ENCODE measurements around the gene PPFIBP2.

The PPFIBP2 gene

DNA sequence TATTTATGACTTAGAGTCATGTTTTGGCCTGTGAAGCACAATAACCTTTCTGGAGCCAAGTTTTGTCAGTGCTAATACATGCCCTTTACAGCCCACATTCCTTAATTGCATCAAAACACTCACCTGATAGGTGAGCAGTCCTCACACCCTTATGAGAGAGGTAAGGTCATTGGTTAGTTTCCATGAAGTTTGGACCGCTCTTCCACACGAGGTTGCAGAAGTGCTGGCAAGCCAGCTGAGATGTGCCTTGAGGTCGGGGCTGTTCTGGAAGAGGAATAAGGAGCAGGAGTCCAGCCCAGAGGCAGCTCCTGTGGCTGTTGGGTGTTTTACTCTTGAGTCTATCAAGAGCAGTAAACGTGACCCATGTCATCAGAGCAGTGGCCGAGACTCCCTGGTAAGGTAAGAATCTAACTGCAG lies 83.2 kb downstream of the PPFIBP2 start:
- H3K36me3 ChIP-seq (ENCODE audit: insufficient read depth, low read length), result peaks cover 7% of the 10 kb centered on the region; the same call in 1 of the 2 replicates
- H3K79me2 ChIP-seq (ENCODE audit: insufficient read depth, low read length), result no peaks in the 10 kb centered on the region
- no peak overlapping the region for H3K27ac ChIP-seq (ENCODE audit: low read depth, low read length, poor library complexity, severe bottlenecking)
- H3K4me2 ChIP-seq (ENCODE audit: low read length), result no peak overlapping the region
- no peak overlapping the region for H3K9ac ChIP-seq (ENCODE audit: low read length)
- no peaks in the 10 kb centered on the region for H3K27me3 ChIP-seq (ENCODE audit: insufficient read depth, low read length)
- no peaks in the 10 kb centered on the region for H3K4me1 ChIP-seq (ENCODE audit: insufficient read depth, low read length, severe bottlenecking)
- no peaks in the 10 kb centered on the region for H3K9me3 ChIP-seq (ENCODE audit: low read length)
- TF ChIP-seq, protein P1, sequence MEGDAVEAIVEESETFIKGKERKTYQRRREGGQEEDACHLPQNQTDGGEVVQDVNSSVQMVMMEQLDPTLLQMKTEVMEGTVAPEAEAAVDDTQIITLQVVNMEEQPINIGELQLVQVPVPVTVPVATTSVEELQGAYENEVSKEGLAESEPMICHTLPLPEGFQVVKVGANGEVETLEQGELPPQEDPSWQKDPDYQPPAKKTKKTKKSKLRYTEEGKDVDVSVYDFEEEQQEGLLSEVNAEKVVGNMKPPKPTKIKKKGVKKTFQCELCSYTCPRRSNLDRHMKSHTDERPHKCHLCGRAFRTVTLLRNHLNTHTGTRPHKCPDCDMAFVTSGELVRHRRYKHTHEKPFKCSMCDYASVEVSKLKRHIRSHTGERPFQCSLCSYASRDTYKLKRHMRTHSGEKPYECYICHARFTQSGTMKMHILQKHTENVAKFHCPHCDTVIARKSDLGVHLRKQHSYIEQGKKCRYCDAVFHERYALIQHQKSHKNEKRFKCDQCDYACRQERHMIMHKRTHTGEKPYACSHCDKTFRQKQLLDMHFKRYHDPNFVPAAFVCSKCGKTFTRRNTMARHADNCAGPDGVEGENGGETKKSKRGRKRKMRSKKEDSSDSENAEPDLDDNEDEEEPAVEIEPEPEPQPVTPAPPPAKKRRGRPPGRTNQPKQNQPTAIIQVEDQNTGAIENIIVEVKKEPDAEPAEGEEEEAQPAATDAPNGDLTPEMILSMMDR (IDR thresholded peaks at IDR 0.05; ENCODE audit: low read length), result no peak
- no peak for TF ChIP-seq EZH2 (IDR thresholded peaks at IDR 0.05; ENCODE audit: borderline replicate concordance, low read length)
- no peaks in the 10 kb centered on the region for H3K9me2 ChIP-seq (ENCODE audit: low read depth, low read length)
- H2AFZ ChIP-seq (ENCODE audit: low read length), result no peak overlapping the region
- H3K4me3 ChIP-seq (ENCODE audit: low read depth, low read length, poor library complexity, severe bottlenecking), result no peak overlapping the region
- H4K20me1 ChIP-seq (ENCODE audit: insufficient read depth, low read length), result no peaks in the 10 kb centered on the region
- no peaks in the 10 kb centered on the region for H3F3A ChIP-seq (ENCODE audit: insufficient read depth, low read length)

DNA sequence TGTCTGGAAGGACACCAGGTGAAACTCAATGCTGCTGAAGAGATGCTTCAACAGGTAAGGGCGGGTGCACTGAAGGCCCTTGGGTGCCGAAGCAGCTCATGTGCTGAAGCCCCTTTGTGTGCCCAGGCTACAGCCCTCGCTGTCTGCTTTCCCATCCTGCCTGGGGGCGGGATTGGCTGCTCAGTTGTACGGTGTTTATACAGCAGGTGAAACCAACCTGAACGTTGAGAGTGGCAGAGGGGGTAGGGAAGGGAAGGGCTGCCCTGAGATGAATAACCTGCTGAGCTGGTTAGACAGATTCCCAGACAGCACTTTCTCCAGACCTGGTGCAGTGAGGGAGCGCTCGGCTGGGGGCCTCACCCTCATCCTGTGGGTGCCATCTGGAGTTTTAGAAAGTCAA lies 83.8 kb downstream of the PPFIBP2 start:
- TF ChIP-seq, protein P1 (IDR thresholded peaks at IDR 0.05; ENCODE audit: low read length), result no peak
- TF ChIP-seq EZH2 (IDR thresholded peaks at IDR 0.05; ENCODE audit: borderline replicate concordance, low read length), result no peak
- no peaks in the 10 kb centered on the region for H3K27me3 ChIP-seq (ENCODE audit: insufficient read depth, low read length)
- no peak overlapping the region for H3K9ac ChIP-seq (ENCODE audit: low read length)
- no peak overlapping the region for H3K27ac ChIP-seq (ENCODE audit: low read depth, low read length, poor library complexity, severe bottlenecking)
- no peak overlapping the region for H3K4me2 ChIP-seq (ENCODE audit: low read length)
- H3K4me3 ChIP-seq (ENCODE audit: low read depth, low read length, poor library complexity, severe bottlenecking), result no peak overlapping the region
- peaks cover 7% of the 10 kb centered on the region; the same call in 1 of the 2 replicates for H3K36me3 ChIP-seq (ENCODE audit: insufficient read depth, low read length)
- no peaks in the 10 kb centered on the region for H3K9me2 ChIP-seq (ENCODE audit: low read depth, low read length)
- no peak overlapping the region for H2AFZ ChIP-seq (ENCODE audit: low read length)
- H3K79me2 ChIP-seq (ENCODE audit: insufficient read depth, low read length), result no peaks in the 10 kb centered on the region
- H4K20me1 ChIP-seq (ENCODE audit: insufficient read depth, low read length), result no peaks in the 10 kb centered on the region
- no peaks in the 10 kb centered on the region for H3K9me3 ChIP-seq (ENCODE audit: low read length)
- H3F3A ChIP-seq (ENCODE audit: insufficient read depth, low read length), result no peaks in the 10 kb centered on the region
- no peaks in the 10 kb centered on the region for H3K4me1 ChIP-seq (ENCODE audit: insufficient read depth, low read length, severe bottlenecking)

DNA sequence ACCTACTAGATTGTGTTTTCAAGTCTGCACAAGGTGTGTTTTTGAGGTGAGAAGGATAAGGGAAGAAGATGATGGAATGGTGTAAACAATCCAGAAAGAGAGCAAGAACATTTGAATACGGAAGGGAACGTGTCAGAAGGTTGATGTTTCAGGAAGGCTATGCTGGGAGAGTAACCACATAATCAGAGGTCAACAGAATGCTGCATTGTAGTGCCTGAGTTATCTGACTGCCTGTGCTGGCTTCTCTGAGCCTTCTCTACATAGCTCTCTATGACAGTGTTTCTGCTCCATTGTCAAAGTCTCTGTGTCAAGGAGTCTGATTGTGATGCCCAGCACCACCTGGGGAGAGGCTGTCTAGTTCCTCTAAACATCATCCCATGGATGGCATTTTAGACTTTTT lies 85.4 kb downstream of the PPFIBP2 start:
- no peaks in the 10 kb centered on the region for H3K79me2 ChIP-seq (ENCODE audit: insufficient read depth, low read length)
- peaks cover 7% of the 10 kb centered on the region; the same call in 1 of the 2 replicates for H3K36me3 ChIP-seq (ENCODE audit: insufficient read depth, low read length)
- no peak for TF ChIP-seq EZH2 (IDR thresholded peaks at IDR 0.05; ENCODE audit: borderline replicate concordance, low read length)
- TF ChIP-seq, protein P1 (IDR thresholded peaks at IDR 0.05; ENCODE audit: low read length), result no peak
- no peak overlapping the region for H3K9ac ChIP-seq (ENCODE audit: low read length)
- H3K4me1 ChIP-seq (ENCODE audit: insufficient read depth, low read length, severe bottlenecking), result no peaks in the 10 kb centered on the region
- no peaks in the 10 kb centered on the region for H3K9me3 ChIP-seq (ENCODE audit: low read length)
- no peaks in the 10 kb centered on the region for H3K9me2 ChIP-seq (ENCODE audit: low read depth, low read length)
- H3F3A ChIP-seq (ENCODE audit: insufficient read depth, low read length), result no peaks in the 10 kb centered on the region
- no peak overlapping the region for H3K27ac ChIP-seq (ENCODE audit: low read depth, low read length, poor library complexity, severe bottlenecking)
- H4K20me1 ChIP-seq (ENCODE audit: insufficient read depth, low read length), result no peaks in the 10 kb centered on the region
- no peaks in the 10 kb centered on the region for H3K27me3 ChIP-seq (ENCODE audit: insufficient read depth, low read length)
- H3K4me2 ChIP-seq (ENCODE audit: low read length), result no peak overlapping the region
- no peak overlapping the region for H2AFZ ChIP-seq (ENCODE audit: low read length)
- H3K4me3 ChIP-seq (ENCODE audit: low read depth, low read length, poor library complexity, severe bottlenecking), result no peak overlapping the region
